Uterus (tissue), 4 donors: Measurements from ENCODE around the gene KRT71. TPM values are rescaled to one million over a fixed set of nuclear protein-coding genes. Genes with fewer than 3 reads are reported as not detected.

Experiments used
- DNase-seq, 2 donors: peaks; one replicate each; pipeline ENCODE4 v3.0.0-alpha.2; 2019 to 2020
- H3K27ac ChIP-seq, 2 donors: fragments of 200-600 bp; sonication (generic); 1 replicate in 1 of 2; 2 replicates in 1 of 2; pipeline ENCODE4 v1.5.1; 2016 to 2018
- H3K27me3 ChIP-seq, 2 donors: fragments of 200-600 bp; sonication (generic); one replicate each; pipeline ENCODE4 v1.5.1; 2018 to 2019; ENCODE audit warnings: control low read depth in 1 of 2
- H3K36me3 ChIP-seq, 2 donors: fragments of 200-600 bp; sonication (generic); one replicate each; pipeline ENCODE4 v1.5.1; 2019; ENCODE audit warnings: control low read depth in 1 of 2
- H3K4me1 ChIP-seq, 2 donors: fragments of 200-600 bp; sonication (generic); one replicate each; pipeline ENCODE4 v1.5.1; 2018 to 2019; ENCODE audit warnings: control low read depth in 1 of 2
- H3K4me3 ChIP-seq, 2 donors: fragments of 200-600 bp; sonication (generic); 1 replicate in 1 of 2; 2 replicates in 1 of 2; pipeline ENCODE4 v1.5.1; 2018 to 2019; ENCODE audit warnings: mild to moderate bottlenecking in 1 of 2
- H3K9me3 ChIP-seq, 2 donors: fragments of 200-600 bp; sonication (generic); one replicate each; pipeline ENCODE4 v1.5.1; 2019; ENCODE audit warnings: control low read depth in 1 of 2
- POLR2A ChIP-seq, 2 donors: fragments of 450-650 bp; IDR thresholded peaks; one replicate each; pipeline ENCODE4 v1.6.1; 2016; ENCODE audit warnings: antibody characterized with exemption in 2 of 2, mild to moderate bottlenecking in 1 of 2, moderate library complexity in 1 of 2
- intact Hi-C: fragments of 100-400 bp; cut with DNase I; formaldehyde crosslinking; loops from one replicate; pipeline ENCODE4 v1.15.1; 2023; ENCODE audit warnings: low total_unique reads
- total RNA-seq, 4 donors: library from RNA; depleted of rRNA in 3 of 4; stranded (reverse); fragments of >200 nt in 3 of 4; gene quantifications; one replicate each; pipeline versions ENCODE4 v1.1.0 to v1.2.4, GENCODE V29; 2014 to 2023
- TF ChIP-seq, protein P1 (sequence below), 4 experiments: fragments of 200-600 bp in 2 of 4; fragments of 450-650 bp in 2 of 4; sonication (generic) in 2 of 4; IDR thresholded peaks; one replicate each; pipeline ENCODE4 v1.5.1; 2016 to 2019; ENCODE audit warnings: antibody characterized with exemption in 4 of 4, mild to moderate bottlenecking in 2 of 4, moderate library complexity in 1 of 4
- donor health status: DM: yes; HTN: yes; CAD: no.

Gene KRT71
- total RNA-seq, 4 donors from 2014 or later: not detected

DNA sequence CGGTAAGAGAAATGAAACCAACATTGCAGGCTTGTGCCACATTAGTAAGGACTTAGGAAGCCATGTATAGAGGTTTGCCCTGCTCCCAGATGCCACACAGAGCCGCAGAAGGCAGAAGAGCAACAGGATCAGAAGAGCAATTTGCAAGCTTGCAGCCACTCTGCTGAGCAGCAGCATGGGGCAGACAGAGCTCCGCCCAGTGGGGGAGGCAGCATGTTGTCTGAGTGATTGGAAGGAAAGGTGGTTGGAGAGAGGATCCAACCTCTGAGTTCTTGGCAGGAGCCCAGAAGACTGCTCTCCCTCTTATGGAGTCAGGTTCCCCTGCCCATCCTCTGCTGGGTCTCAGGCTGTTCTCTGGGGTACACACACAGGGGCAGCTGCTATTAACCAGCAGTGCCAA lies 57.6 kb downstream of the KRT71 start:
- H3K4me3 ChIP-seq: no peak overlapping the region
- no peaks in the 10 kb centered on the region for H3K9me3 ChIP-seq
- H3K4me1 ChIP-seq: no peaks in the 10 kb centered on the region
- intact Hi-C loops: no loop called here
- H3K36me3 ChIP-seq: no peaks in the 10 kb centered on the region
- H3K27ac ChIP-seq: no peak overlapping the region
- TF ChIP-seq POLR2A (IDR thresholded peaks at IDR 0.05): no peak
- TF ChIP-seq, protein P1, sequence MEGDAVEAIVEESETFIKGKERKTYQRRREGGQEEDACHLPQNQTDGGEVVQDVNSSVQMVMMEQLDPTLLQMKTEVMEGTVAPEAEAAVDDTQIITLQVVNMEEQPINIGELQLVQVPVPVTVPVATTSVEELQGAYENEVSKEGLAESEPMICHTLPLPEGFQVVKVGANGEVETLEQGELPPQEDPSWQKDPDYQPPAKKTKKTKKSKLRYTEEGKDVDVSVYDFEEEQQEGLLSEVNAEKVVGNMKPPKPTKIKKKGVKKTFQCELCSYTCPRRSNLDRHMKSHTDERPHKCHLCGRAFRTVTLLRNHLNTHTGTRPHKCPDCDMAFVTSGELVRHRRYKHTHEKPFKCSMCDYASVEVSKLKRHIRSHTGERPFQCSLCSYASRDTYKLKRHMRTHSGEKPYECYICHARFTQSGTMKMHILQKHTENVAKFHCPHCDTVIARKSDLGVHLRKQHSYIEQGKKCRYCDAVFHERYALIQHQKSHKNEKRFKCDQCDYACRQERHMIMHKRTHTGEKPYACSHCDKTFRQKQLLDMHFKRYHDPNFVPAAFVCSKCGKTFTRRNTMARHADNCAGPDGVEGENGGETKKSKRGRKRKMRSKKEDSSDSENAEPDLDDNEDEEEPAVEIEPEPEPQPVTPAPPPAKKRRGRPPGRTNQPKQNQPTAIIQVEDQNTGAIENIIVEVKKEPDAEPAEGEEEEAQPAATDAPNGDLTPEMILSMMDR (IDR thresholded peaks at IDR 0.05): no peak
- DNase-seq: no peak
- no peaks in the 10 kb centered on the region for H3K27me3 ChIP-seq

DNA sequence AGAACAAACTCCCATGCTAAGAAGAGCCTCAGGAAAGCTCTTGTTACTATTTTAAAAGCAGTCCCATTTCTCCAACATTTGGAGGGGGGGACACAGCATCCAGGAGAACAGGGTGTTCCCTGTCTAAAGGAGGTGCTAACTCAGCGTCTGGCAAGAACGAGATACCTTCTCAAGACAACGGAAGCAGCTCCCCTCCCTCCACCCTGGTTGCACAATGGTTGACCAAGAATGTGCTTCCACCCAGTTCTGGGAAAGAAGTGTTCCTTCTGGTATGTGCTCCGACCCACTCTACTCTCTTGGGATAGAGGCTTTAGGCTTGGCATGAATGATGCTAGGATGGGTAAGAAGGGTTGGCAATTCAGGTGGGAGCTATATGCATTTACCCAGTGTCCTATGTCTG lies 58.4 kb downstream of the KRT71 start:
- Histone ChIP-seq H3K4me3 (no peak overlapping the region), H3K27ac (no peak overlapping the region), H3K36me3 (no peaks in the 10 kb centered on the region), H3K9me3 (no peaks in the 10 kb centered on the region), H3K27me3 (no peaks in the 10 kb centered on the region), H3K4me1 (no peaks in the 10 kb centered on the region)
- DNase-seq: peak; percentile 46 to 56
- no peak for TF ChIP-seq POLR2A (IDR thresholded peaks at IDR 0.05)
- TF ChIP-seq, protein P1 (IDR thresholded peaks at IDR 0.05): no peak
- intact Hi-C loops: no loop called here

DNA sequence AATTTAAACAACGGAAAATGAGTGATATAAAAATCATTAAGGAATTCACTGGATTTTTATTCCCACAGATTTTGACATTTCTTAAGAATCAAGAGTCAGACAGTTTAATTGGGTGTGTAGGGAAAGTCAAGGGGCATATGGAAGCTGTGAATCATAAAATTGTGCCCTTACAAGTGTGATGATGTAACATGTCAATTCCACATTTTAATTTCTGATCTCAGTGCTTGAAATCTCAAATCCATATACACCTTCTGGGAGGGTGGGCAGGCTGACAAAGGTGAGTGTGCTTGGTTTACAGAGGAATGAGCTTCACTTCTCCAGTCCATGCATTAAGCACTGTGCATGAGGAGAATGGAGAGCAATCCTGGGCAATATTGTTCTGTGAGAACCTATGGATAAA lies 58.8 kb downstream of the KRT71 start:
- no peaks in the 10 kb centered on the region for H3K9me3 ChIP-seq
- H3K36me3 ChIP-seq: no peaks in the 10 kb centered on the region
- TF ChIP-seq, protein P1 (IDR thresholded peaks at IDR 0.05): no peak
- no peak for TF ChIP-seq POLR2A (IDR thresholded peaks at IDR 0.05)
- intact Hi-C loops: no loop called here
- no peak overlapping the region for H3K27ac ChIP-seq
- DNase-seq: no peak
- no peaks in the 10 kb centered on the region for H3K4me1 ChIP-seq
- H3K4me3 ChIP-seq: no peak overlapping the region
- no peaks in the 10 kb centered on the region for H3K27me3 ChIP-seq

Other genes starting within 250 kb of the KRT71 start
- under 1 TPM in 1 of 4 donors, not detected in 3; 0.21 TPM for gene KRT83, start 231.7 kb downstream of the KRT71 start, total RNA-seq
- under 1 TPM in 1 of 4 donors, not detected in 3; 0.76 TPM for gene KRT85, start 185.7 kb downstream of the KRT71 start, total RNA-seq
- under 1 TPM in 1 of 4 donors, not detected in 3; 0.14 TPM for gene KRT84, start 167.5 kb downstream of the KRT71 start, total RNA-seq
- gene KRT82, start 146.8 kb downstream of the KRT71 start, total RNA-seq: not detected
- gene KRT75, start 118.8 kb downstream of the KRT71 start, total RNA-seq: not detected
- not detected for gene KRT6B, start 101.0 kb downstream of the KRT71 start, total RNA-seq
- gene KRT6C, start 79.3 kb downstream of the KRT71 start, total RNA-seq: under 1 TPM in 2 of 4 donors, not detected in 2; 0.14 to 0.34 TPM
- gene KRT6A, start 59.9 kb downstream of the KRT71 start, total RNA-seq: 10 to 100 TPM in 1 of 4 donors, 1 to 10 TPM in 1, under 1 TPM in 1, not detected in 1; 0.90 to 48.5 (median 1.7) TPM
- 10 to 100 TPM in 1 of 4 donors, 1 to 10 TPM in 1, not detected in 2; 2.0 to 33.7 TPM for gene KRT5, start 32.8 kb downstream of the KRT71 start, total RNA-seq
- not detected for gene KRT74, start 20.7 kb upstream of the KRT71 start, total RNA-seq
- gene KRT72, start 48.3 kb upstream of the KRT71 start, total RNA-seq: under 1 TPM in 1 of 4 donors, not detected in 3; 0.51 TPM
- not detected for gene KRT73, start 65.4 kb upstream of the KRT71 start, total RNA-seq
- not detected for gene KRT2, start 99.1 kb upstream of the KRT71 start, total RNA-seq
- gene KRT1, start 127.3 kb upstream of the KRT71 start, total RNA-seq: 1 to 10 TPM in 1 of 4 donors, under 1 TPM in 1, not detected in 2; 0.88 to 1.5 TPM
- gene KRT77, start 150.4 kb upstream of the KRT71 start, total RNA-seq: not detected
- gene KRT76, start 224.2 kb upstream of the KRT71 start, total RNA-seq: not detected
- not detected for gene KRT3, start 243.0 kb upstream of the KRT71 start, total RNA-seq